C4-2B (cell line): ENCODE data around the gene SMOC1.

Source experiments
- CTCF ChIP-seq: fragments of 450-650 bp; conservative IDR thresholded peaks from 2 replicates; pipeline ENCODE4 v1.5.1; 2017; ENCODE audit warnings: mild to moderate bottlenecking
- ZFX ChIP-seq: fragments of 450-650 bp; IDR thresholded peaks from 2 replicates; pipeline ENCODE4 v1.6.1; 2017

- TF ChIP-seq CTCF = no peak
- no peak for TF ChIP-seq ZFX
Observed at GRCh38 chr14:69945912-69946311, 66.7 kb downstream of the SMOC1 start.
